ENCODE data around the gene DDAH1.
A peak's percentile ranks its signal among the peaks of the same experiment; 100 is the strongest.

DDAH1 gene

GRCh38 chr1:85440612-85441011, 24.3 kb downstream of the DDAH1 start:
- peak; percentile 29 for DNase-seq (ENCODE audit: low spot score)

- no peak for DNase-seq (ENCODE audit: low spot score)
Observed at GRCh38 chr1:85438353-85438752, 26.6 kb downstream of the DDAH1 start.

- DNase-seq (ENCODE audit: low spot score), result no peak
Observed at GRCh38 chr1:85437139-85437538, 27.8 kb downstream of the DDAH1 start.

- DNase-seq (ENCODE audit: low spot score), result no peak
Observed at GRCh38 chr1:85433096-85433495, 31.9 kb downstream of the DDAH1 start.

- no peak for DNase-seq (ENCODE audit: low spot score)
Observed at GRCh38 chr1:85428471-85429089, 36.4 kb downstream of the DDAH1 start.

DNA sequence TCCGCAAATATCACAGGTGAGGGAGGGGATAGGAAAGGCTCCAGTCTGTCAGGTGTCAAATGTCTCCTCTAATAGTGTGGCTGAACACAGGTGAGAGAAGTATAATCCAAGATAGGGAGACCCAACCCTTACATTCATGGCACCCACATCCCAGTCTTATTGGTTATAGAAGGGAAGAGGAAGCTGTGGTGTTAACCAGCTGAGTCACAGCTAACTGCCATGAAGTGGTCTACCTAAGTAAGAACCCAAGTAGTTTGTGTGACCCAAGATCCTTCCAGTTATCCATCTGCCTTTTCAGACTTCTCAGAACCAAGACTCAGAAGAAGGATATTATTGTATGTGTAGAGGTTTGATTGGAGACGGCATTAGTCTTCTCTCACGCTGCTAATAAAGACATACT, 37.1 kb downstream of the DDAH1 start:
- DNase-seq (ENCODE audit: low spot score), result no peak

DNA sequence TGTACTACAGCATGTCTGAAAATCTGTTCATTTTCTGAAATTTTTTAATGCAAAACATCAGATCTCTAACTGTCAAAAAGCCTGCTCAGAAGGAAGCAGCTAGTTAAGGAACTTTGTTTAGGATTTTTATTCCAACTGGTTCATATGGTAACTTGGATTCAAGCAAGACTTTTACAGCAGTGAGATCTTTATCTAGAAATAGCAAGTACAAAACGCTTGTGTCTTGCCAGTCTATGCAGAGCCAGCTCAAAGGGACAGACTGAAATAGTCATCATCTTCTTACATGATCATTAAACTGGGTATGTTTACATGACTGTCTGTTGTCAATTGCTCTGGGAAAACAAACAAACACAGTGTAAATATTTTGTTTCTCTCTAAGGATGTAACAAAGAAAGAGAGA, 37.6 kb downstream of the DDAH1 start:
- no peak for DNase-seq (ENCODE audit: low spot score)

DNA sequence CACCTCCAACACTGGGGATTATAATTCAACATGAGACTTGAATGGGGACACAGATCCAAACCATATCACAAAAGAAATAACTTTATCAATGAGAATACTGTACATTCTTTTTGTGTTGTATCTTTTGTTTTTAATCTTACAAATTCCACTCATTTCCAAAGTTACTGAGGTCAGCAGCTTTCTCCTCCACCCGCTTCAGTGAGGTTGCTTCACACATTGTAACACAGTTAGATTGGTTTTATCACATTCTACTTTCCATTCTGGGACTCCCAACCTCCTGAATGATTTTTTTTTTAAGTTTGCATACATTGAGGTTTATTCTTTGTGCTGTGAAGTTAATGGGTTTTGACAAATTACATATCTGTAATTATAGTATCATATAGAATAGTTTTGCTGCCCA, 43.8 kb downstream of the DDAH1 start:
- no peak for DNase-seq (ENCODE audit: low spot score)

DNA sequence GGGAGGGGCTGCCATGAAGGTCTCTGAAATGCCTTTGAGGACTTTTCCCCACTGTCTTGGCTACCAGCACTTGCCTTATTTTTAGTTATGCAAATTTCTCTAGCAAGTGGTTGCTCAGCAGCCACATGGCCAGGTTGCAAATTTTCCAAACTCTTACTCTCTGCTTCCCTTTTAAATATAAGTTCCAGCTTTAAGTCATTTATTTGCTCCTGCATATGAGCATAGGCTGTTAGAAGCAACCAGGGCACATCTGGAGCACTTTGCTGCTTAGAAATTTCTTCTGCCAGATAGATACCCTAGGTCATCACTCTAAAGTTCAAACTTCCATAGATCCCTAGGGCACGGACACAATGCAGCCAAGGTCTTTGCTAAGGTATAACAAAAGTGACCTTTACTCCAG, 44.8 kb downstream of the DDAH1 start:
- no peak for DNase-seq (ENCODE audit: low spot score)

GRCh38 chr1:85417876-85418275, 47.1 kb downstream of the DDAH1 start:
- DNase-seq (ENCODE audit: low spot score), result no peak

DNA sequence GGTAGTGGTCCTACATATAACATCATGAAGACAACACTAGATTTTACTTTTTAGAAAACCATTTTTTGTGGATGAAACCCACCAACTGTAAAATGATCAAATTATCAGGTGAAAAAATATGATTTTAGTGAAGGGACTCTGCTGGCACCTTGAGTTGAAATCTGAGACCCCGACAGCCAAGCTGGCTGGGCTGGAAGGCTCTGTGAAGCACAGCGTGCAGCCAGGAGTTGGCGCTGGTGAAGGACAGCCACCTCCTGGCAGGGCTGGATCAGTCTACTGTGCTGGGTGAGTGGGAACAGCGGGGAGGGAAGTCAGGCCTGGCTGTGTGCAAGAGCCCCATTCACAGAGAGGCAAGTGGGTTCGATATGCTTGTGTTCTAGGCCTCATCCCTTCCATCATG, 47.9 kb downstream of the DDAH1 start:
- no peak for DNase-seq (ENCODE audit: low spot score)

DNA sequence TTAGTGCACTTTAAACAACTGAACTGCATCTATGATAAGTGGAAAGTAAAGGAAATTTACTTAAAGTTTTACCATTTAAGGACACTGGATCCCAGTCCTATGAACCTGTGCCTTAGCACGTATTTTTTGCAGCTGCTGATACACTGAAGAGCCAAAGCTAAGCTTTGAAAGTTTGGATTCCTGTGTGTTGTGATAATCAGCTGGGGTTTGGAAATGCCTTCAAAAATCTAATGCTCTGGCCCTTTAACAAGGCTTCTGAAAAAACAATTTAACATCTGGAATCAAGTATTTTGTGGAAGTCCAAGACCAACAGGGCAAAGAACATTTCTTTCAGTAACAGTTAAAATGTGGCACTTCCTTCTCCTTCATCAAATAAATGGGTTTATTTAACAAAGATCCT, 51.8 kb downstream of the DDAH1 start:
- no peak for DNase-seq (ENCODE audit: low spot score)

GRCh38 chr1:85411567-85412305, 53.2 kb downstream of the DDAH1 start:
- DNase-seq (ENCODE audit: low spot score), result no peak

DNA sequence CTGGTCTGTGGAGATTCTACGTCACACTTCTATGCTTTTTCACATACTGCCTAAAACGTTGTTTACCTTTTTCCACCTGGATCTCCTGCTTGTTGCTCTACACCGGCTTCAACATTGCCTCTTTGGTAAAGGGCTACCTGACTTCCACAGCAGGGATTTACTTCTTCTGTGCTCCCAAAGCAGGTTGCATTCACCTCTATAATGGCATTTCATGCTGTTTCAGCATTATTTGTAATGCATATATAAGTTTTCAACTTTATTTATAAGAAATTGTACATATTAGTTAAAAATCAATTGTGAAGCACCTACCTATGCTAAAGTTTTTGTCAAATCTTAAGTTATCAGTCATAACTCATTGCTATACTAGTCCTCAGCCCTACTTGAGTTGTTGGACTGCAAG, 55.4 kb downstream of the DDAH1 start:
- no peak for DNase-seq (ENCODE audit: low spot score)

GRCh38 chr1:85407746-85408377, 57.1 kb downstream of the DDAH1 start:
- peak; percentile 21 for DNase-seq (ENCODE audit: low spot score)

DNA sequence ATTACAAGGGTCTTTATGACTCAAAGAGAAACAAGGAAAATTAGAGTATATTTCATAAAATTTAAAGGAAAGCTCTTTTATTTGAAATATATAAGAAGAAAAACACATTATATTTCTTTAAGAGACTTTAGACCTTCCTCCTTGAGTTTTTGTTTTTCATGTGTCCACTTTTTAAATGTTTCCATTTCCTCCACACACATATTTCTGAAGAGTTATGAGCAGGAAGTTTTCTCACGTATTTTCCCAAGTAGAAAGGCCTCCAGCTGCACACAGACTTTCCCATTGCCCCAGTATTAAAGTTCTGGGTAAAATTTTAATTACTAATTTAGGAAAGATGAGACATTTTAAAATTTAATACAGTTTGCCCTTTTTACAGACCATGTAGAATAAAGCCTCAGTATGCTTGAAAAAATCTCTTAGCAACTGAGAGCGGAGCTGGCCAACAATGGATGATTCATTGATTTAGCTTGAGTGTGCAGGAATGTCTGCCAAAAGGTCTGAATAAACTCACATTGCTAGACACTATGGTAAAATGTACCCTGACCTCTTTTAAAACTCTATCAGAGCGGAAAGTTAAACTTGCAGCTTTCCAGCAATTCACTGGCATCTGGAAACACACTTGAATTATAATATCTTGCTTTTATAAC, 57.9 kb downstream of the DDAH1 start:
- peak; percentile 76 for DNase-seq (ENCODE audit: low spot score)

- no peak for DNase-seq (ENCODE audit: low spot score)
Observed at GRCh38 chr1:85406081-85406480, 58.9 kb downstream of the DDAH1 start.

DNA sequence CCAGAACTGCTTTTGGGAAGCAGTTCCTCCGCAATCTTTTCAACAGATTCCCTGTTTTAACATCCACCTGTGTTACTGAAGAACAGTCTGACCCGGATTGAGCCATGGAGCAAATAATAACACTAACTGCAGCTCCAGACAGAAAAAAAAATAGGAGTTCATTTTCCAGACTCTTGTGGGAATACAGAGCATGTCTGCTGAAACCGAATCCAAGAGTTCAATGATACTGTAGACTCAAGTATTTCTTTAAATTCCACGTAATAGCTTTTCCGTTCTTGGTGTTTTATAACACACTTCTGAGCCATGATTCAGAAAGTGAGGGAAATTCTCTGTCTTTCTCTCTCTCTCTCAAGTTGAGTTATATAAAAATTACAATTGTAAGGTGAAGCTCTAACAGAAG, 60.6 kb downstream of the DDAH1 start:
- DNase-seq (ENCODE audit: low spot score), result no peak

- no peak for DNase-seq (ENCODE audit: low spot score)
Observed at GRCh38 chr1:85398391-85399064, 66.4 kb downstream of the DDAH1 start.

- no peak for DNase-seq (ENCODE audit: low spot score)
Observed at GRCh38 chr1:85397490-85398032, 67.4 kb downstream of the DDAH1 start.

DNA sequence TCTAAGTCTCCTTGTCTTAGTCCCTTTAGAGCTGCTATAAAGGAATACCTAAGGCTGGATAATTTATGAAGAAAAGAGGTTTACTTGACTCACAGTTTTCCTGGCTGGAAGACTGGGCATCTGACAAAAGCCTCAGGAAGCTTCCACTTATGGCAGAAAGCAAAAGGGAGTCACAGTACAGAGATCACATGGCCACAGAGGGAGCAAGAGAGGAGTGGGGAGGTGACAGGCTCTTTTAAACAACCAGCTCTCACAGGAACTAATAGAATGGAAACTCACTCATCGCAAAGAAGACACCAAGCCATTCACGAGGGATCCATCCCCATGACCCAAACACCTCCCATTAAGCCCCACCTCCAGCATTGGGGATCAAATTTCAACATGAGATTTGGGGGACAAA, 68.8 kb downstream of the DDAH1 start:
- DNase-seq (ENCODE audit: low spot score), result no peak

DNA sequence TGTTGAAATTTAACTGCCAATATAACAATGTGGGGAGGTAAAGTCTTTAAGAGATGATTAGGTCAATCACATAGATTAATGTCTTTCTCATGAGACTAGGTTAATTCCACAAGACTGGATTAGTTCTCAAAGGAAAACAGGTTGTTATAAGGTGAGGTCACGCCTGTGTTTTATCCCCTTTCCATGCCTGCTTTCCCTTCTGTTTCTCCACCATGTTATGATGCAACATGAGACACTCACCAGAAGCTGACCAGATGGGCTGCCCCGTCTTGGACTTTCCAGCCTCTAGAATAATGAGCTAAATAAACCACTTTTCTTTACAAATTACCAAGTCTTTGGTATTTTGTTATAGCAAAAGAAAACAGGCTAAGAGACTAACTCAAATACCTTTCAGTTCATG, 70.8 kb downstream of the DDAH1 start:
- no peak for DNase-seq (ENCODE audit: low spot score)
